ENCODE measurements around the gene MED26. TPM values are rescaled to one million over a fixed set of nuclear protein-coding genes. Genes with fewer than 3 reads are reported as not detected.
"Not testable (repeated sequence)": the region's sequence is repeated elsewhere in the genome, so short reads cannot be mapped to it uniquely, and the experiment has no call there.

MED26 gene, protein sequence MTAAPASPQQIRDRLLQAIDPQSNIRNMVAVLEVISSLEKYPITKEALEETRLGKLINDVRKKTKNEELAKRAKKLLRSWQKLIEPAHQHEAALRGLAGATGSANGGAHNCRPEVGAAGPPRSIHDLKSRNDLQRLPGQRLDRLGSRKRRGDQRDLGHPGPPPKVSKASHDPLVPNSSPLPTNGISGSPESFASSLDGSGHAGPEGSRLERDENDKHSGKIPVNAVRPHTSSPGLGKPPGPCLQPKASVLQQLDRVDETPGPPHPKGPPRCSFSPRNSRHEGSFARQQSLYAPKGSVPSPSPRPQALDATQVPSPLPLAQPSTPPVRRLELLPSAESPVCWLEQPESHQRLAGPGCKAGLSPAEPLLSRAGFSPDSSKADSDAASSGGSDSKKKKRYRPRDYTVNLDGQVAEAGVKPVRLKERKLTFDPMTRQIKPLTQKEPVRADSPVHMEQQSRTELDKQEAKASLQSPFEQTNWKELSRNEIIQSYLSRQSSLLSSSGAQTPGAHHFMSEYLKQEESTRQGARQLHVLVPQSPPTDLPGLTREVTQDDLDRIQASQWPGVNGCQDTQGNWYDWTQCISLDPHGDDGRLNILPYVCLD
- total RNA-seq (2014; rRNA removed; shearing (Covaris generic)), result 12.6 and 13.5 TPM in 2 replicates

DNA sequence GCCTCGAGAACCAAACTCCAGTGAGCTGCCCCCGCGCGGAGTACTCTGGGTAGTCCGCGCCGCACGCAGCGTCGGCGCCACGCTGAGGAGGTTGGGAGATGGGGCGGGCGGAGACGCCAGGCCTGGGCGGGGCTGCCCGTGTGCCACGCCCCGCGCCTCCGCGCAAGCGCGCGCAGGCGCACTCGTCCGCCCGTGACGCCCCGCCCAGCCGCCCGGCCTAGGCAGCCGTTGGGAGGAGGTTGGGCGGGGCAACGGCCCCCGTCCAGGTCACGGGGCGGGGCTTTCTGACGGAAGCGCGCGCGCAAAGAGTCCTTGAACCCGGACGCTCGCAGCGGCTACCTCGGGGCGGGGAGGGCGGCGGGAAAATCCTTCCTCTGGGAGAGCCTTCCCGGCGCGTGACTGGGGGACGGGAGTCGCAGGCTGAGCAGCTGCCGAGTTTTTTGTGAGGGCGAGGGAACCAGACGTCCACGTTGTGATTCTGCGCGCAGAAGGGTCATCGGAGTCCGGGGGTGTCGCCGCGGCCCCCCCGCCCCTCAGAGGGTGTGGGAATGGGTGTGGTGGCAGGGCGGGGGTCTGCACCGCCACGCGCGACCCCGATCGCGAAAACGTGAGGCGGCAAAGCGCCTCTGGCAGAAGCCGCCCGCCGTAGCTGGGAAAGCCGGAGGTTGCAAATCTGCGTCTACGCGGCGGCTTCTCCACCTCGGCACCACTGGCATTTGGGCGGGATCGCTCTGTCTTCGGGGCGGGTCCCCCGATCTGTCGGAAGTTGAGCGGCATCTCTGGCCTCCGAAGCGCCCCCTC, at the start of gene MED26:
Gene MED26 (minus strand): TSS at position 22 of the 801 bp plus-strand sequence. CDS start 261 bp downstream, outside the sequence.
- peak; percentile 98 for DNase-seq
- peaks cover 27% of the 10 kb centered on the region for H3K36me3 ChIP-seq
- no peaks in the 10 kb centered on the region for H3K9me3 ChIP-seq (replicated peaks)
- H3K4me1 ChIP-seq, result peaks cover 7% of the 10 kb centered on the region
- peak within 1 kb of the TSS; percentile 93 for H3K4me3 ChIP-seq
- peak within 1 kb of the TSS; percentile 99 for H3K27ac ChIP-seq
- no peaks in the 10 kb centered on the region for H3K27me3 ChIP-seq

DNA sequence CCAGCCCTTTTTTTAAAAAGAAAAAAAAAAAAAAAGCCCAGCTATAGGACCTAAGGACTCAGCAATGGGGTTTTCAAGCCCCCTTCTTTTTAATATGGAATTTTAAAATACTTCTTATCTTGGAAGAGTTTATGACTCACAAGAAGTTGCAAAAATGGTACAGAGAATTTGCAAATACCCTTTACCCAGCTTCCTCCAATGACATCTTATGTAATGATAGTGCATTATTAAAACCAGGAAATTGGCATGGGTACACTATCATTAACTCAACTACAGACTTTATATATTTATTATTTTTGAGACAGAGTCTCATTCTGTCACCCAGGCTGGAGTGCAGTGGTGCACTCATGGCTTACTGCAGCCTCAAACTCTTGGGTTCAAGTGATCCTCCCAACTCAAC, 49.1 kb upstream of the MED26 start:
- DNase-seq, result no peak
- Histone ChIP-seq H3K27me3 (no peaks in the 10 kb centered on the region), H3K9me3 (replicated peaks) (no peaks in the 10 kb centered on the region), H3K4me3 (no peak overlapping the region), H3K27ac (no peak overlapping the region), H3K4me1 (peaks cover 2% of the 10 kb centered on the region), H3K36me3 (peaks cover 18% of the 10 kb centered on the region)

DNA sequence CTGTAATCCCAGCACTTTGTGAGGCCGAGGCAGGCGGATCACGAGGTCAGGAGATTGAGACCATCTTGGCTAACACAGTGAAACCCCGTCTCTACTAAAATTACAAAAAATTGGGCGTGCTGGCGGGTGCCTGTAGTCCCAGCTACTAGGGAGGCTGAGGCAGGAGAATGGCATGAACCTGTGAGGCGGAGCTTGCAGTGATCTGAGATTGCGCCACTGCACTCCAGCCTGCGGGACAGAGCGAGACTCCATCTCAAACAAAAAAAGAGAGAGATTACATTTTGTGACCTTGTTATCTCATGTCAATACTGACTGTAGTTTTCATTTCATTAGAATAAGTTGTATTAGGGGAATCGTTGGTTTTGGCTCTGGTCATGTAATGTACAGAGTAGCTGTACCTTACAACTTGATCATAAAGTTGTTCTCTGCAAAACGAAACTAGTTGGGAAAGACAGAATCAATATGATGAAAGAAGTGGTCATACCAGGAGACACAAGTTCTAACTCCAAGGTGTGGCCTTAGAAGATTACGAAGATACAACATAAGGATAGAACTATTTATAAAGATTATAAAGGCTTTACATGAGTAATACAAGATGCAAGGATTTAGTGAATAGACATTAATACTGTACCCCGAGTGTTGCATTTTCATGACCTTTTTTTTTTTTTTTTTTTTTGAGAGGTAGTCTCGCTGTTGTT, 48.2 kb upstream of the MED26 start:
- peaks cover 10% of the 10 kb centered on the region for H3K36me3 ChIP-seq
- H3K27ac ChIP-seq, result no peak overlapping the region
- H3K4me1 ChIP-seq, result peaks cover 9% of the 10 kb centered on the region
- H3K27me3 ChIP-seq, result no peaks in the 10 kb centered on the region
- H3K9me3 ChIP-seq (replicated peaks), result no peaks in the 10 kb centered on the region
- no peak overlapping the region for H3K4me3 ChIP-seq
- no peak for DNase-seq

DNA sequence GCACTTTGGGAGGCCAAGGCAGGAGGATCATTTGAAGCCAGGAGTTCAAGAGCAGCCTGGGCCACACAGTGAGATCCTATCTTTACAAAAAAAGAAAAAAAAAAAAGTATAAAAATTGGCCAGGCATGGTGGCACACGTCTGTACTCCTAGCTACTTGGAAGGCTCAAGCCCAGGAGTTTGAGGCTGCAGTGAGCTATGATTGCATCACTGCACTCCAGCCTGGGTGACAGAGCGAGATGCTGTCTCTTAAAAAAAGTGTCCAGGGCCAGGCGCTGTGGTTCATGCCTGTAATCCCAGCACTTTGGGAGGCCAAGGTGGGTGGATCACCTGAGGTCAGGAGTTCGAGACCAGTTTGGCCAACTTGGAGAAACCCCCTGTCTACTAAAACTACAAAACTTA, 45.8 kb upstream of the MED26 start:
- not testable (repeated sequence) for H3K4me3 ChIP-seq; H3K27ac ChIP-seq; DNase-seq; H3K27me3 ChIP-seq; H3K36me3 ChIP-seq; H3K9me3 ChIP-seq (replicated peaks)
- H3K4me1 ChIP-seq, result peaks cover 11% of the 10 kb centered on the region

DNA sequence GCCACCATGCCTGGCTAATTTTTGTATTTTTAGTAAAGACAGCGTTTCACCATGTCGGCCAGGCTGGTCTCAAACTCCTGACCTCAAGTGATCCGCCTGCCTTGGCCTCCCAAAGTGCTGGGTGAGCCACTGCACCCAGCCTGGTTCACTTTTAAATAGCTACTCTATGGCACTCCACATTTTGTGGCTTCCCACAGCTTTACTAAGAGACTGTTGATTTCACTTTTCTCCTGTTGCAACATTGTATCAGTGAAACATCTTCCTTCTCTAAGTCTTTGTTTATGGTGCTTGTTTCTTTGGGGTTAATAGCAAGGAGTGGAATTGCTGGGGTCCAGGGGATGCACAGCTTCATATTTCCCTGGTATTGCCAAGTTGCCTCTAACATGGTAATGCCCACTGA, 45.2 kb upstream of the MED26 start:
- Histone ChIP-seq H3K9me3 (replicated peaks) (no peaks in the 10 kb centered on the region), H3K27me3 (no peaks in the 10 kb centered on the region), H3K4me1 (peaks cover 11% of the 10 kb centered on the region), H3K4me3 (no peak overlapping the region), H3K36me3 (no peaks in the 10 kb centered on the region), H3K27ac (no peak overlapping the region)
- no peak for DNase-seq

DNA sequence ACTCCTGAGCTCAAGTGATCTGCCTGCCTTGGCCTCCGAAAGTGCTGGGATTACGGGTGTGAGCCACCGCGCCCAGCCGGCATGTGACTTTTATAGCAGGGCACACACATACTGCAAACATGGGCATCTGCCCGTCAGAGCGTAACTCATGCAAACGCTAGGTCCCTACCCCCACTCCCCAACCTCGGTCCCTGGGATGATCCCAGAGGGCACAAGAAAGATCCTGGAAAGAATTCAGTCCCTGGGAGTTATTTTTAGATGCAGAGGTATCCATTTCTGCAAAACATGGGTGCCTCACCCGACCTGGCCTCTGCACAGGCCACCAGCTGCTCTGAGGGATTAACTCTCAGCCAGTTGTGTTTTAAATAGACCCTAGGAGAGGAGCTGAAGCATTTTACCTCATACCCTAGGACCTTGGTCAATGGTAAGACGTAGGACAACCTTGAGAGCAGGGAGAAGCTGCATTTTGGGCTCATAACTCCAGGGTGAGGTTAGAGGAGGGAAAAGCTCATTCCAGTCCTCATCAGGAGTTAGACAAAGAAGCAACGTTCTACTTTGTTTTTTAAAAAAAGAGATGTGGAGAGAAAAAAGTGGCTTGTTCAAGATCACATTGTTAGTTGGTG, 43.8 kb upstream of the MED26 start:
- Histone ChIP-seq H3K27me3 (no peaks in the 10 kb centered on the region), H3K4me3 (no peak overlapping the region), H3K9me3 (replicated peaks) (no peaks in the 10 kb centered on the region), H3K27ac (peak overlapping the region; percentile 33), H3K36me3 (no peaks in the 10 kb centered on the region), H3K4me1 (peaks cover 11% of the 10 kb centered on the region)
- DNase-seq, result peak; percentile 89 to 93

DNA sequence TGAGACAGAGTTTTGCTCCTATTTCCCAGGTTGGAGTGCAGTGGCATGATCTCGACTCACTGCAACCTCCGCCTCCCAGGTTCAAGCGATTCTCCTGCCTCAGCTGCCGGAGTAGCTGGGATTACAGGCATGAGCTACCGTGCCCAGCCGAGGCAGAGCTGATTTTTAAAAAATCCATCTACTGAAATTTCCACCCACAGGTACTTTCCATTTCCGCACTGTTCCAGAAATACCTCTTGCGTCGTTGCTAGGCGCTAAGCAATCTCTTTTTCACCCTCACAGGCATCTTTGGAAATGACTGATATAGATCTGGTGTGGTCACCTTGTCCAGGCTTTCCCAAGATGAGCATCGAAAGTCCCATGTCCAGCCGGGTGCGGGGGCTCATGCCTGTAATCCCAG, 42.3 kb upstream of the MED26 start:
- no peaks in the 10 kb centered on the region for H3K9me3 ChIP-seq (replicated peaks)
- peaks cover 11% of the 10 kb centered on the region for H3K4me1 ChIP-seq
- DNase-seq, result no peak
- H3K4me3 ChIP-seq, result no peak overlapping the region
- no peak overlapping the region for H3K27ac ChIP-seq
- H3K36me3 ChIP-seq, result 0 out of 2 replicates have a peak, but pooled peaks cover 2% of the 10 kb centered on the region
- no peaks in the 10 kb centered on the region for H3K27me3 ChIP-seq

DNA sequence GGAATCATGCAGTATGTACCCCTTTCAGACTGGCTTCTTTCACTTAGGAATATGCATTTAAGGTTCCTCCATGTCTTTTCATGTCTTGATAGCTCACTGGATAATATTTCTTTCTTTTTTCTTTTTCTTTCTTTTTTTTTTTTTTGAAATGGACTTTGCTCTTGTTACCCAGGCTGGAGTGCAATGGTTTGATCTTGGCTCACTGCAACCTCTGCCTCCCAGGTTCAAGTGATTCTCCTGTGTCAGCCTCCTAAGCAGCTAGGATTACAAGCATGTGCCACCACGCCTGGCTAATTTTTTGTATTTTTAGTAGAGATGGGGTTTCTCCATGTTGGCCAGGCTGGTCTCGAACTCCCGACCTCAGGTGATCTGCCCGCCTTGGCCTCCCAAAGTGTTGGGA, 40.7 kb upstream of the MED26 start:
- H3K27me3 ChIP-seq; DNase-seq; H3K36me3 ChIP-seq; H3K4me3 ChIP-seq; H3K9me3 ChIP-seq (replicated peaks); H3K27ac ChIP-seq: not testable (repeated sequence)
- H3K4me1 ChIP-seq, result peaks cover 11% of the 10 kb centered on the region

DNA sequence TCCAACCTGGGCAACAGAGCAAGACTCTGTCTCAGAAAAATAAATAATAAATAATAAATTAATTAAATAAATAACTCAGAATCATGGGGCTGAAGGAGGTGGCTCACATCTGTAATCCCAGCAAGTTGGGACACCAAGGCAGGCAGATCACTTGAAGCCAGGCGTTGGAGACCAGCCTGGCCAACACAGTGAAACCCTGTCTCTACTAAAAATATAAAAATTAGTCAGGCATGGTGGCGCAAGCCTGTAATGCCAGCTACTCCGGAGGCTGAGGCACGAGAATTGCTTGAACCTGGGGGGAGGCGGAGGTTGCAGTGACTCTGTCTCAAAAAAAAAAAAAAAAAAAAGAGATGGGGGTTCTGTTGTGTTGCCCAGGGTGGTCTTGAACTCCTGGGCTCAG, 40.2 kb upstream of the MED26 start:
- no peak overlapping the region for H3K4me3 ChIP-seq
- peaks cover 11% of the 10 kb centered on the region for H3K4me1 ChIP-seq
- H3K27me3 ChIP-seq, result no peaks in the 10 kb centered on the region
- H3K9me3 ChIP-seq (replicated peaks), result no peaks in the 10 kb centered on the region
- no peak overlapping the region for H3K27ac ChIP-seq
- no peak for DNase-seq
- H3K36me3 ChIP-seq, result 0 out of 2 replicates have a peak, but pooled peaks cover 2% of the 10 kb centered on the region

DNA sequence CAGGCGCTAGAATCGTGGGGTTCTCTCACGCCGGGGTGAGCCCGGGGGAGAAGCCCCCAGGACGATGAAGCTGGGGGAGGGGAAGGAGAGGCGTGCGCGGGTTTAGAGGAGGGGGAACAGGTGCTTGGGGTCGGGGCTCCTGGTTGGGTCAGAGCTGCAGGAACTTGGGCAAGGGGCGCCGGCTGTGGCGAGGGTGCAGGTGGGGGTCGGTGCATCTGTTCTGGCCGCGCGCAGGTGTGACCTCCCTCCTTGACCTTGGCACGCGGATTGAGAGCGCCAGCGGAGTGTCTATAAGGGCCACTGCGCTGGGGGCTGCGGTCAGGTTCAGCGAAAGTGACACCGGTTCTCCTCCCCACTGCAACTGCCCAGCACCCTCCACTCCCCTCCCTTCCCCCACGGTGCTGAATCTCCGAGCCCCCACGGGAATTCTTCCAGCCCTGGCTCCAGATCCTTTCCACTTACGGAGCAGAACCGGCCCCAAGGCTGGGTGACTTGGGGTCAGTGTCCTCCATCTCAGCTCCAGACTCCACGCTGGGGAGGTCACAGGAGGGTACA, 33.6 kb upstream of the MED26 start:
- Histone ChIP-seq H3K9me3 (replicated peaks) (no peaks in the 10 kb centered on the region), H3K27me3 (no peaks in the 10 kb centered on the region), H3K27ac (peak overlapping the region; percentile 28; the same call in 1 of the 2 replicates), H3K4me3 (peak overlapping the region; percentile 90), H3K36me3 (peaks cover 21% of the 10 kb centered on the region), H3K4me1 (peaks cover 5% of the 10 kb centered on the region)
- peak; percentile 47 to 58 for DNase-seq

DNA sequence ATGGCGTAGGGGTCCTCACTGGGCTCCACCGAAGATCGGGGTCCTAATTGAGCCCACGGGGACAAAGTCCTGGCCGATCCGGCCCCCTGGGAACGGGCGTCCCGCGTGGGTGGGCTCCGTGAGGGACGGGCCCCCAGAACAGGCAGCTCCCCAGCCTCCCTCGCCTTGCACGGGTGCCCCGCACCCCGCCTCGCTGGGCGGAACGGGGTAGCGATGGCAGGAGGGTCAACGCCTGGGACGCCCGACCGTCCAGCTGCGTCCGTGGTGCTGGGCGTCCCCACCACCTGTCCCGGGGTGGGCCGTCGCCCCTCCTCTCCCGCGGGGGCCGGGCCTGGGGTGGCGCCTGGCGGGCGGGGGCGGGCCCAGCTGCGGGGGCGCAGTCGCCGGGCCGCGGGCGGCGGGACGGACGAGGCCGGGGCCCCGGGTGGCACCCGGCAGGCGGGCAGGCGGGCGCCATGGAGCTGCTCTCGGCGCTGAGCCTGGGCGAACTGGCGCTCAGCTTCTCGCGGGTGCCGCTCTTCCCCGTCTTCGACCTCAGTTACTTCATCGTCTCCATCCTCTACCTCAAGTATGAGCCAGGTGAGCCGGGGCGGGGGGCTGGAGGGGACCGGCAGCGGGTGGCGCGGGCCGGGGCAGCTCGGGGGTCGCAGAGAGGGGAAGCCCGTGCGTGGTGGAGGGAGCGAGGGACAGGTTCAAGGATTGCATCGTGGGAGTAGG, 32.9 kb upstream of the MED26 start, which contains the start of gene TMEM38A:
Gene TMEM38A (plus strand): TSS at position 377 of the 717 bp plus-strand sequence. CDS start 79 bp downstream, at position 456.
- DNase-seq, result peak; percentile 81 to 87

DNA sequence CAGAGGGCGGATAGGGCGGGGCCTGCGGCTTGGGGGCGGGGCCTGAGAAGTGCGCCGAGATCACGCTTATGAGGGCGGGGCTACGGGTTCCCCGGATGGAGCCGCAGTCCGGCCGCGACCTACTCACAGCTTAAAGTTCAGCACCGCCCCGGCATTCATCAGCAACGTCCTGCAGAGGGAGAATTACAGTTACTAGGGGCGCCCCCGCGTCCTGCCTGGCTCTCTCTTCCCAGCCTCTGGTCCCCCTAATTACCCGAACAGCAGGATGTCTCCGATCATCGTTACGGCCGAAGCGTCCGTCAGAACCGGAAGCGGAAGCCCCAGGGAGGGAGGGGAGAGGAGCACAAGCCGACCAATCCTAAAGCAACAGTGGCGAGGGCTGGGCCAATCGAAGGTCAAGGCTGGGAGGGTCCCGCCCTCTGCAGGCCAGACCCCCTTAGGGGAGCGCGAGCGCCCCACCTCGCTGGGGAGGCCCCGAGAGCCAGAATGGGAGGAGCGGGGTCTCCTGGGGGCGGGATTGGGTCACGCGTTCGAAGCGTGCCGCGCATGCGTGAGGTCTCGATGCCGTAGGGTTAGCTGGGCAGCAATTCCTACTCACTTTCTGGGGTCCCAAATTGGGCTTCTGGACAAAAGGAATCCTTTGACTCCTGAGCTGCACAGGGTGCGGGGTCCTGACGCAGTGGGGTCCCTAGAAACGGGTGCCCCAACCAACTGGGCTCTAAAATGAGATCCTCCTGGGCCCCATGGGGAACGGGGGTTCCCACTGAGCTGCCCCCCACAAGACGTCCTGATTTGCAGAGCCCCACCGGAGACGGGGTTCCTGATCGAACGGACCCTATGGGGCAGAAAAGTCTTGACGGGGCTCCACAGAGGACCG, 32.1 kb upstream of the MED26 start, which contains the start of gene SMIM7:
Gene SMIM7 (minus strand): TSS at position 313 of the 877 bp plus-strand sequence. CDS start 34 bp downstream, at position 279.
- Histone ChIP-seq H3K27ac (peak within 1 kb of the TSS; percentile 83), H3K4me1 (peaks cover 5% of the 10 kb centered on the region), H3K4me3 (peak within 1 kb of the TSS; percentile 90), H3K9me3 (replicated peaks) (no peaks in the 10 kb centered on the region), H3K27me3 (no peaks in the 10 kb centered on the region), H3K36me3 (peaks cover 26% of the 10 kb centered on the region)
- DNase-seq, result peak; percentile 100

More for the DNA sequence above, 32.9 kb upstream of the MED26 start, which contains the start of gene TMEM38A:
- Histone ChIP-seq H3K9me3 (replicated peaks) (no peaks in the 10 kb centered on the region), H3K4me1 (peaks cover 5% of the 10 kb centered on the region), H3K4me3 (peak within 1 kb of the TSS; percentile 90), H3K36me3 (peaks cover 21% of the 10 kb centered on the region), H3K27me3 (no peaks in the 10 kb centered on the region), H3K27ac (peak within 1 kb of the TSS; percentile 83)
